GM10248 (cell line): Measurements from ENCODE around the gene KRT83.
"Not testable (repeated sequence)": the region's sequence is repeated elsewhere in the genome, so short reads cannot be mapped to it uniquely, and the experiment has no call there.

Experiments
- CTCF ChIA-PET: fragments of 300-600 bp; sonication (Branson Sonifier 250); formaldehyde crosslinking; extraction: SDS; loops from one replicate; lab custom pipeline; 2021; ENCODE audit warnings: antibody characterized with exemption; lab: Yijun Ruan, JAX
- POLR2A ChIA-PET: fragments of 350-650 bp; sonication (Branson Sonifier 250); formaldehyde crosslinking; extraction: SDS; loops from one replicate; lab custom pipeline; 2020; ENCODE audit warnings: antibody characterized with exemption; lab: Yijun Ruan, JAX
- DNase-seq: peaks from one replicate; pipeline ENCODE4 v3.0.0; 2012; ENCODE audit errors: extremely low spot score
- CTCF ChIP-seq: IDR thresholded peaks from 2 replicates; pipeline ENCODE4 v1.5.1; 2012; ENCODE audit warnings: mild to moderate bottlenecking, low read depth; ENCODE audit errors: extremely low read depth, missing control alignments, control extremely low read depth

The KRT83 gene

DNA sequence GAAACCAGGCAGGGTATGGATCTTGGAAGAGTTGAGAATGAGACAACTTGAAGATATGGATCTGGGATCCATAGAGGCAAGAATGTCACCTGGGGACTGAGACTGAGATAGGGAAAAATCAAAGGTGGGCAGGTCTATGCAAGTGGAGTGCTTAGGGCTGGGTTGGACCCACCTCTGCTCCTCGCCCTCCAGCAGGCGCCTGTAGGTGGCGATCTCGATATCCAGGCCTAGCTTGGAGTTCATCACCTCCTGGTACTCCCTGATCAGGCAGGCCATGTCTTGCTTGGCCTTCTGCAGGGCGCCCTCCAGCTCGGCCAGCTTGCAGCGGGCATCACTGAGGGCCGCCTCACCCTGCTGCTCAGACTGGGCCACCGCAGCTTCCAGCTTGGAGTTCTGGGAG lies 5.5 kb downstream of the KRT83 start:
- peak; percentile 28 for TF ChIP-seq CTCF
- DNase-seq: not testable (repeated sequence)
- CTCF ChIA-PET: interaction anchor here (1.1 to 2.2 kb wide), 3 partner anchors 9 to 37 kb away, joined by 5 to 12 read pairs (median 5); no protein-coding TSS in a partner anchor
- POLR2A ChIA-PET: interaction anchor here (0.6 kb wide), 1 partner anchor 16 kb away, joined by 3 read pairs; no protein-coding TSS in a partner anchor

DNA sequence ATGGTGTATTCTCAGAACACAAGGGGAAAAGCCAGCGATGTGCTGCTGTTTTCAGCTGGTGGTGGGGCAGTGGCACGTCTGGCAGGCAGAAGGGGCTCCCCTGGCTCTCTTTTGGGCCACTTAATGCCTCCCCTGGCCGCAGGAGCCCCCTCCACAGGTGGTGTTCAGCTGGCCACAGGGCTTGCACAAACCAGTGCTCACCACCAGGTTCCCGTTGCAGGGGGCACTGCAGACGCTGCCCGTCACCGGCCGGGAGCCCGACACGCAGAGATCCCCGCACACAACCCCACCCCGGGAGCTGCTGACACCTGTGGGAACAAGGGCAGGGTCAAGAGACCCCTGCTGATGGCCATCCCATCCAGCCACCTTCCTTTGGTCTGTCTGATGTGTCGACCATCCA lies 6.7 kb downstream of the KRT83 start:
- no peak for TF ChIP-seq CTCF
- no peak for DNase-seq
- POLR2A ChIA-PET: no interaction called here
- CTCF ChIA-PET: interaction anchor here (1.1 to 2.2 kb wide), 3 partner anchors 8 to 35 kb away, joined by 5 to 12 read pairs (median 5); no protein-coding TSS in a partner anchor

DNA sequence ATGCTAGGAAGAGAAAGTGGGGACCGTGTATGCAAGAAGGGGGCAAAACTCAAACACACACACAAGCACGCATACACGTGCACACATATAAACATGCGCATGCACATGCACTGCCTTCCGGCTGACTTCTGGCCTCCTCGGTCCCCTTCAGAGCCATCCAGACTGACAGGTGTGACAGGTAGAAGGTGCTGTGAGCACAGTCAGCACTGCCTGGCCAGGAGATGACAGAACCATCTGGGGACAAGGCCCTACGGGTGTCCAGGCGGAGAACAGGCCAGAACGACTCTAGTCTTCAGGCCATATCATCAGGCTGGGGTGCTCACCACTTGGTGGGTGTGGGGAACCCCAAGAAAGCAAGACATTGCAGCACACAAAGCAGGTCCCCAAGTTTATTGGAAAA lies 7.3 kb downstream of the KRT83 start:
- TF ChIP-seq CTCF: no peak
- ChIA-PET POLR2A (no interaction called here), CTCF (interaction anchor here (1.8 to 3.4 kb wide), 2 partner anchors 13 to 35 kb away, joined by 8 to 23 read pairs; no protein-coding TSS in a partner anchor)
- no peak for DNase-seq

GRCh38 chr12:52313461-52313860 lies 7.7 kb downstream of the KRT83 start:
- no peak for DNase-seq
- TF ChIP-seq CTCF: no peak
- ChIA-PET CTCF (interaction anchor here (0.9 to 3.4 kb wide), 4 partner anchors 14 to 667 kb away, joined by 3 to 23 read pairs (median 6); no protein-coding TSS in a partner anchor), POLR2A (no interaction called here)

DNA sequence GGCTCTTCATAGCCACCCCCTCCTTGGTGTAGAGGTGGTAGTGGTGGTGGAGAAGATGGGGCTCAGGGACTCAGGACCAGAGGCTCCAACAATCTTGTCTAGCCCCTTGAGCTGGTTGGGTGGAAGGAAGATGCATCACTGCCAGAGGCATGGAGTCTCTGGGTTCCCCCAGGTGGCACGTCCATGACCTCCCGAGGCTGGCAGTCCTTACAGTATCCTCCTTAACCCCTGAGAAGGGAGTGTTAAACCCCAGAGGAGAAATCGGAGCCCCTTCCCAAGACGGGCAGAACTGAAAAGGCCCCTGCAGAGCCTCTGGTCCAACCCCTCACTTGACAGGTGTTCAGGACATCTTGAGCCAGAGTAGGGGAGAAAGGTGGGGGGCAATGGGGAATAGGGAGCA lies 9.1 kb downstream of the KRT83 start:
- TF ChIP-seq CTCF: no peak
- ChIA-PET POLR2A (no interaction called here), CTCF (interaction anchor here (1.1 to 3.4 kb wide), 4 partner anchors 13 to 91 kb away, joined by 4 to 23 read pairs (median 6); no protein-coding TSS in a partner anchor)
- DNase-seq: no peak

DNA sequence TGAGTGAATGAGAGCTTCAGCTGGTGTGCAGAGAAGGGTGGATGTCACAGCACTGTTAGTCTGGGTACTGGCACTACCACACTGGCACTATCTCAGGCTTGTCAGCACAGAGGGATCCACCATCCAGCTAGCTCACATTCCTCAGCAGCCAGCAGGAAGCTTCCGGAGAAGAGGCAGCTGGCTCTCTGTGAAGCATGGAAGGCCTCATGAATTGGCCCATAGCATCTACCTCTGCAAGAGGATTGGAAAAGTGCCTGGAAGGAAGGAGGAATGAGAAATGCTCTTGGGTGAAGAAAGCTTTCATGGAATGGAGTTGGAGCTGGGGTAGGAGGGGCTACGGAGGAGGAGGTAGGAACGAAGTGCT lies 9.9 kb downstream of the KRT83 start:
- POLR2A ChIA-PET: no interaction called here
- CTCF ChIA-PET: interaction anchor here (2.0 to 3.4 kb wide), 3 partner anchors 16 to 73 kb away, joined by 5 to 24 read pairs (median 23); no protein-coding TSS in a partner anchor
- TF ChIP-seq CTCF: no peak
- DNase-seq: no peak
